H1 (cell line): ENCODE results near the gene TECR. TPM values are rescaled to one million over a fixed set of nuclear protein-coding genes. Genes with fewer than 3 reads are reported as not detected.

ENCODE experiments used
- CBX5 ChIP-seq: fragments of 300-800, 300-1000 bp; sonication (generic); IDR thresholded peaks from 2 replicates; pipeline ENCODE4 v1.7.1; 2016; ENCODE audit warnings: antibody characterized with exemption, low read length, low read depth
- CREB1 ChIP-seq: IDR thresholded peaks from 2 replicates; pipeline ENCODE4 v1.6.1; 2012; ENCODE audit warnings: inconsistent platforms
- EGR1 ChIP-seq: IDR thresholded peaks from 2 replicates; pipeline ENCODE4 v1.6.1; 2011; ENCODE audit warnings: low read depth, low read length, borderline replicate concordance
- EZH2 ChIP-seq: fragments of 200-600 bp; sonication (generic); IDR thresholded peaks from 2 replicates; pipeline ENCODE4 v1.7.1; 2012; ENCODE audit warnings: low read depth, mild to moderate bottlenecking, moderate library complexity, low read length, inconsistent platforms; ENCODE audit not compliant: severe bottlenecking
- GABPA ChIP-seq: IDR thresholded peaks from 2 replicates; pipeline ENCODE4 v1.6.1; 2011; ENCODE audit warnings: mild to moderate bottlenecking, low read length, moderate library complexity, borderline replicate concordance; ENCODE audit not compliant: insufficient read depth
- KDM4A ChIP-seq: IDR thresholded peaks from one replicate; pipeline ENCODE4 v1.7.1; 2012; ENCODE audit warnings: low read depth, mild to moderate bottlenecking, moderate library complexity, low read length, inconsistent platforms; ENCODE audit not compliant: severe bottlenecking
- RFX5 ChIP-seq: IDR thresholded peaks from 2 replicates; pipeline ENCODE4 v1.6.1; 2011; ENCODE audit warnings: low read depth, low read length, improper control_type of control experiment, borderline replicate concordance
- SRF ChIP-seq: IDR thresholded peaks from 2 replicates; pipeline ENCODE4 v1.6.1; 2011; ENCODE audit warnings: mild to moderate bottlenecking, low read depth, low read length, moderate library complexity
- TBP ChIP-seq: IDR thresholded peaks from 2 replicates; pipeline ENCODE4 v1.6.1; 2011; ENCODE audit warnings: low read depth, low read length, improper control_type of control experiment
- YY1 ChIP-seq: IDR thresholded peaks from 2 replicates; pipeline ENCODE4 v1.6.1; 2011; ENCODE audit warnings: low read depth, mild to moderate bottlenecking, low read length
- polyA plus RNA-seq, 7 experiments: library from polyadenylated mRNA; depleted of rRNA in 3 of 7; stranded (reverse) in 5 of 7; unstranded in 2 of 7; fragments of >200 nt in 5 of 7; fragments of 200-250 nt in 2 of 7; gene quantifications; 1 replicate in 5 of 7; 2 replicates in 1 of 7; 4 replicates in 1 of 7; pipeline versions ENCODE4 v1.2.1 to v1.2.3, GENCODE V29; 2011 to 2013; ENCODE audit warnings: missing spikeins in 2 of 7, mixed read lengths in 2 of 7
- total RNA-seq: library from RNA; stranded (reverse); fragmentation: NEBNext Ultra II Directional; extraction: Animal tissue kit (Norgen Biotek cat#: 25700); gene quantifications from 2 replicates; pipeline ENCODE4 v1.2.1, GENCODE V29; 2021
- TF ChIP-seq, protein P1 (sequence below): fragments of 300-600 bp; sonication (generic); IDR thresholded peaks from 2 replicates; pipeline ENCODE4 v1.7.1; 2012; ENCODE audit warnings: low read length, moderate library complexity, mild to moderate bottlenecking, inconsistent platforms; ENCODE audit not compliant: insufficient replicate concordance

TECR gene
- total and polyA plus RNA-seq, 2 of the 8 experiments (the other 6 are each of a cell fraction or from before 2014, with no cell fraction given): 172 to 405 TPM

DNA sequence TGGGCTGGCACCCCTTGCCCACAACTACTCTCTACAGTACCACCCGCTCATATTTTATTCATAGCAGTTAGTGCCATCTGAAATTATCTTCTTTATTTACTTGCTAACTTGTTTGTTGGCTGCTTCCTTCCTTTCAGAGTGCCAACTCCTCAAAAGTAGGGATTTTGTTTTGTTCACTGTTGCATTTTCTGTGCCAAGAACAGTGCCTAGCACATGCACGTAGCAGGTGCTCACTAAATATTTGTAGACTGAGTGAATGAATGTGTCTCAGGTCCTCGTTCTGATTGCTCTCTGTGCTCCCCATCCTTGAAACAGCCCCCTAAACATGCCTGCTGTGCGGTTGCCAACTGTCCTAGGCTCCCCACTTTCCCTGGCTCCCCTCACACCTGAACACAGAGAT, 35.0 kb upstream of the TECR start (continued):
- TF ChIP-seq, protein P1, sequence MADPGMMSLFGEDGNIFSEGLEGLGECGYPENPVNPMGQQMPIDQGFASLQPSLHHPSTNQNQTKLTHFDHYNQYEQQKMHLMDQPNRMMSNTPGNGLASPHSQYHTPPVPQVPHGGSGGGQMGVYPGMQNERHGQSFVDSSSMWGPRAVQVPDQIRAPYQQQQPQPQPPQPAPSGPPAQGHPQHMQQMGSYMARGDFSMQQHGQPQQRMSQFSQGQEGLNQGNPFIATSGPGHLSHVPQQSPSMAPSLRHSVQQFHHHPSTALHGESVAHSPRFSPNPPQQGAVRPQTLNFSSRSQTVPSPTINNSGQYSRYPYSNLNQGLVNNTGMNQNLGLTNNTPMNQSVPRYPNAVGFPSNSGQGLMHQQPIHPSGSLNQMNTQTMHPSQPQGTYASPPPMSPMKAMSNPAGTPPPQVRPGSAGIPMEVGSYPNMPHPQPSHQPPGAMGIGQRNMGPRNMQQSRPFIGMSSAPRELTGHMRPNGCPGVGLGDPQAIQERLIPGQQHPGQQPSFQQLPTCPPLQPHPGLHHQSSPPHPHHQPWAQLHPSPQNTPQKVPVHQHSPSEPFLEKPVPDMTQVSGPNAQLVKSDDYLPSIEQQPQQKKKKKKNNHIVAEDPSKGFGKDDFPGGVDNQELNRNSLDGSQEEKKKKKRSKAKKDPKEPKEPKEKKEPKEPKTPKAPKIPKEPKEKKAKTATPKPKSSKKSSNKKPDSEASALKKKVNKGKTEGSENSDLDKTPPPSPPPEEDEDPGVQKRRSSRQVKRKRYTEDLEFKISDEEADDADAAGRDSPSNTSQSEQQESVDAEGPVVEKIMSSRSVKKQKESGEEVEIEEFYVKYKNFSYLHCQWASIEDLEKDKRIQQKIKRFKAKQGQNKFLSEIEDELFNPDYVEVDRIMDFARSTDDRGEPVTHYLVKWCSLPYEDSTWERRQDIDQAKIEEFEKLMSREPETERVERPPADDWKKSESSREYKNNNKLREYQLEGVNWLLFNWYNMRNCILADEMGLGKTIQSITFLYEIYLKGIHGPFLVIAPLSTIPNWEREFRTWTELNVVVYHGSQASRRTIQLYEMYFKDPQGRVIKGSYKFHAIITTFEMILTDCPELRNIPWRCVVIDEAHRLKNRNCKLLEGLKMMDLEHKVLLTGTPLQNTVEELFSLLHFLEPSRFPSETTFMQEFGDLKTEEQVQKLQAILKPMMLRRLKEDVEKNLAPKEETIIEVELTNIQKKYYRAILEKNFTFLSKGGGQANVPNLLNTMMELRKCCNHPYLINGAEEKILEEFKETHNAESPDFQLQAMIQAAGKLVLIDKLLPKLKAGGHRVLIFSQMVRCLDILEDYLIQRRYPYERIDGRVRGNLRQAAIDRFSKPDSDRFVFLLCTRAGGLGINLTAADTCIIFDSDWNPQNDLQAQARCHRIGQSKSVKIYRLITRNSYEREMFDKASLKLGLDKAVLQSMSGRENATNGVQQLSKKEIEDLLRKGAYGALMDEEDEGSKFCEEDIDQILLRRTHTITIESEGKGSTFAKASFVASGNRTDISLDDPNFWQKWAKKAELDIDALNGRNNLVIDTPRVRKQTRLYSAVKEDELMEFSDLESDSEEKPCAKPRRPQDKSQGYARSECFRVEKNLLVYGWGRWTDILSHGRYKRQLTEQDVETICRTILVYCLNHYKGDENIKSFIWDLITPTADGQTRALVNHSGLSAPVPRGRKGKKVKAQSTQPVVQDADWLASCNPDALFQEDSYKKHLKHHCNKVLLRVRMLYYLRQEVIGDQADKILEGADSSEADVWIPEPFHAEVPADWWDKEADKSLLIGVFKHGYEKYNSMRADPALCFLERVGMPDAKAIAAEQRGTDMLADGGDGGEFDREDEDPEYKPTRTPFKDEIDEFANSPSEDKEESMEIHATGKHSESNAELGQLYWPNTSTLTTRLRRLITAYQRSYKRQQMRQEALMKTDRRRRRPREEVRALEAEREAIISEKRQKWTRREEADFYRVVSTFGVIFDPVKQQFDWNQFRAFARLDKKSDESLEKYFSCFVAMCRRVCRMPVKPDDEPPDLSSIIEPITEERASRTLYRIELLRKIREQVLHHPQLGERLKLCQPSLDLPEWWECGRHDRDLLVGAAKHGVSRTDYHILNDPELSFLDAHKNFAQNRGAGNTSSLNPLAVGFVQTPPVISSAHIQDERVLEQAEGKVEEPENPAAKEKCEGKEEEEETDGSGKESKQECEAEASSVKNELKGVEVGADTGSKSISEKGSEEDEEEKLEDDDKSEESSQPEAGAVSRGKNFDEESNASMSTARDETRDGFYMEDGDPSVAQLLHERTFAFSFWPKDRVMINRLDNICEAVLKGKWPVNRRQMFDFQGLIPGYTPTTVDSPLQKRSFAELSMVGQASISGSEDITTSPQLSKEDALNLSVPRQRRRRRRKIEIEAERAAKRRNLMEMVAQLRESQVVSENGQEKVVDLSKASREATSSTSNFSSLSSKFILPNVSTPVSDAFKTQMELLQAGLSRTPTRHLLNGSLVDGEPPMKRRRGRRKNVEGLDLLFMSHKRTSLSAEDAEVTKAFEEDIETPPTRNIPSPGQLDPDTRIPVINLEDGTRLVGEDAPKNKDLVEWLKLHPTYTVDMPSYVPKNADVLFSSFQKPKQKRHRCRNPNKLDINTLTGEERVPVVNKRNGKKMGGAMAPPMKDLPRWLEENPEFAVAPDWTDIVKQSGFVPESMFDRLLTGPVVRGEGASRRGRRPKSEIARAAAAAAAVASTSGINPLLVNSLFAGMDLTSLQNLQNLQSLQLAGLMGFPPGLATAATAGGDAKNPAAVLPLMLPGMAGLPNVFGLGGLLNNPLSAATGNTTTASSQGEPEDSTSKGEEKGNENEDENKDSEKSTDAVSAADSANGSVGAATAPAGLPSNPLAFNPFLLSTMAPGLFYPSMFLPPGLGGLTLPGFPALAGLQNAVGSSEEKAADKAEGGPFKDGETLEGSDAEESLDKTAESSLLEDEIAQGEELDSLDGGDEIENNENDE: no peak
- TF ChIP-seq EZH2 (no peak), GABPA (no peak), CREB1 (no peak), CBX5 (no peak), KDM4A (no peak), SRF (no peak), RFX5 (no peak), EGR1 (no peak), YY1 (no peak), TBP (no peak)
